ENCODE results near the gene COG5.

DNA sequence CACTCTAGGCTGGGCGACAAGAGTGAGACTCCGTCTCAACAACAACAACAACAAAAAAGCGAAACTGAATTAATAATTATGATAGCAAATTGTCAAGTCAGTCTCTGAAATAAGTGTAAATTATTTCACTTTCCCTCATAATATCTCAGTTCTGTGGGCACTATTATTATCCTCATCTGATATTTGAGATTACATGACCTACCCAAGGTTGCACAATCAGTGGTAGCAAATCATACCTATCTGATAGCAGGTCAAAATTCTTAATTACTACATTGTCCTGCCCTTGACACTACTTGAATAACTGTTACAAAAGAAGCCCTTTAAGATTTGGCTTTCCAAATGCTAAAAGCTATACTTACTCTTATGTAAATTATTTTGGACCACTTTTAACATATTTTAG lies 209.1 kb downstream of the COG5 start:
- TF ChIP-seq, protein P1, sequence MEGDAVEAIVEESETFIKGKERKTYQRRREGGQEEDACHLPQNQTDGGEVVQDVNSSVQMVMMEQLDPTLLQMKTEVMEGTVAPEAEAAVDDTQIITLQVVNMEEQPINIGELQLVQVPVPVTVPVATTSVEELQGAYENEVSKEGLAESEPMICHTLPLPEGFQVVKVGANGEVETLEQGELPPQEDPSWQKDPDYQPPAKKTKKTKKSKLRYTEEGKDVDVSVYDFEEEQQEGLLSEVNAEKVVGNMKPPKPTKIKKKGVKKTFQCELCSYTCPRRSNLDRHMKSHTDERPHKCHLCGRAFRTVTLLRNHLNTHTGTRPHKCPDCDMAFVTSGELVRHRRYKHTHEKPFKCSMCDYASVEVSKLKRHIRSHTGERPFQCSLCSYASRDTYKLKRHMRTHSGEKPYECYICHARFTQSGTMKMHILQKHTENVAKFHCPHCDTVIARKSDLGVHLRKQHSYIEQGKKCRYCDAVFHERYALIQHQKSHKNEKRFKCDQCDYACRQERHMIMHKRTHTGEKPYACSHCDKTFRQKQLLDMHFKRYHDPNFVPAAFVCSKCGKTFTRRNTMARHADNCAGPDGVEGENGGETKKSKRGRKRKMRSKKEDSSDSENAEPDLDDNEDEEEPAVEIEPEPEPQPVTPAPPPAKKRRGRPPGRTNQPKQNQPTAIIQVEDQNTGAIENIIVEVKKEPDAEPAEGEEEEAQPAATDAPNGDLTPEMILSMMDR (conservative IDR thresholded peaks at IDR 0.05; ENCODE audit: low read depth in 2 of 2) = no peak
- no peak for TF ChIP-seq ZNF331 (CRISPR knock-in tag; IDR thresholded peaks at IDR 0.05; ENCODE audit: low read depth)
